ENCODE measurements around the gene DOHH.

The DOHH gene

DNA sequence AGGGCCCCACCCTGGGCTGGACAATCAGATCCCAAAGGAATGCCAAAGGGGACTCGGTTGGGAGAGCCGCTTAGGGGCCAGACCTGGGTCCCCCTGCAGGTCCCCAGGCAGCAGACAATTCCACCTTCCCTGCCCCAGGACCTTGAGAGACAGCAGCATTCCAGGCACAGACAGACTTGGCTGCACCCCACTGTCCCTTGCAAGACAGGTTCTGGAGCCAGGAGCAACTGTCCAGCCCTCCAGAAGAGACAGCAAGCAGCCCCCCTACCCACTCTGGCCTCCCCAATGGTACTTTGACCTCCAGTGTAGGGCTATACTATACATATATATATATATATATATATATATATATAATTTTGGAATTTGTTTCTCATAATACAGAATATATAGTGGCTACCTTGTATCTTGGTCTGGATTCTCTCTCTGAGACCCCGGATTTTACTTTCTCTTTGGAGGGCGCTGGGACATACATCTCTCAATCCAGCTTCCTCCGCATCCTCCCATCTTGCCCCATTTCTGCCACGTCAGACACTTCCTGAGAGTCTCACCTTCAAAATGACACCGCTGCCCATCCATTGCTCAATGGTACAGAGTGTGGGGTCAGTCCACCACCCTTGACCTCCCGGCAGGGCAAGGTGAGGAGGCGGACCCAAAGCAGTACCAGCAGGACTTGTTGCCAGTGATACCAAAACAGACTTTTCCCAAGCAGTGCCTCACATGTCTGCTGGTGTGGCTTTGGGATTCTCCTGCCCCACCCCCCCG is 32.9 kb downstream of the DOHH start:
- H3K9me3 ChIP-seq (ENCODE audit: control insufficient read depth, insufficient read depth, low read depth, low read length): no peaks in the 10 kb centered on the region
- CTCF ChIA-PET: interaction anchor here (1.4 kb wide), 1 partner anchor 38 kb away, joined by 3 read pairs; no protein-coding TSS in a partner anchor
- H3K27ac ChIP-seq (ENCODE audit: extremely low read depth, low read depth, low read length): no peak overlapping the region
- H3K4me3 ChIP-seq (ENCODE audit: low read depth, low read length): no peak overlapping the region
- H3K4me1 ChIP-seq (ENCODE audit: control insufficient read depth, insufficient read depth, low read length): no peaks in the 10 kb centered on the region
- H3K36me3 ChIP-seq (ENCODE audit: control insufficient read depth in 2 of 2, insufficient read depth in 1 of 2, low read length in 2 of 2): no peaks in the 10 kb centered on the region
- POLR2A ChIA-PET: no interaction called here
- no peak for TF ChIP-seq ZNF175 (tag by site-specific recombination; IDR thresholded peaks at IDR 0.05)
- no peak for TF ChIP-seq ZNF629 (tag by site-specific recombination; IDR thresholded peaks at IDR 0.05)
- no peak for TF ChIP-seq ZBTB8A (tag by site-specific recombination; IDR thresholded peaks at IDR 0.05)
- no peak for TF ChIP-seq ZNF24 (tag by site-specific recombination; IDR thresholded peaks at IDR 0.05)
- TF ChIP-seq GLI2 (tag by site-specific recombination; IDR thresholded peaks at IDR 0.05; ENCODE audit: borderline replicate concordance, low read depth): no peak
- peak; percentile 34; the same call in 1 of the 2 replicates for TF ChIP-seq ZNF623 (tag by site-specific recombination; IDR thresholded peaks at IDR 0.05)

DNA sequence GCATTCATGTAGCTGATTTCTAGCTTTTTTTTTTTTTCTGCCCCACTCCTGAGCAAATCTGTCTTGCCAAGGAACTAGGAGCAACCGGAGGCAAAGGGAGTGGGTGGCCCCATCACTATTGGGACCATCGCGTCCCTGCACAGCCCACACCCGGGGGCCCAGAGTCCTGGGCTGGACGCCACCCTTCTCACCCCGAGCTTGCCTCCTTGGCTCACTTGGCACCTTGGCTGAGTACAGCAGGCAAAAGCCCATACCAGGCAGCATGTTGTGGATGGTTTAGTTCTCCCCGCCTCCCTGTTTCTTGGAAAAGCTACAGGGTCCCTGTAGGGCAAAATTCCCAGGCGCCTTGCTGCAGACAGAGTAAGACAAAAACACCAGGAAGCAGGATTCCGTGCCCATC is 33.8 kb downstream of the DOHH start:
- H3K4me3 ChIP-seq (ENCODE audit: low read depth, low read length): no peak overlapping the region
- H3K9me3 ChIP-seq (ENCODE audit: control insufficient read depth, insufficient read depth, low read depth, low read length): no peaks in the 10 kb centered on the region
- CTCF ChIA-PET: interaction anchor here (0.6 to 1.4 kb wide), 3 partner anchors 37 to 132 kb away, joined by 3 read pairs; no protein-coding TSS in a partner anchor
- no peaks in the 10 kb centered on the region for H3K36me3 ChIP-seq (ENCODE audit: control insufficient read depth in 2 of 2, insufficient read depth in 1 of 2, low read length in 2 of 2)
- no peak overlapping the region for H3K27ac ChIP-seq (ENCODE audit: extremely low read depth, low read depth, low read length)
- no peak for TF ChIP-seq ZNF239 (tag by site-specific recombination; IDR thresholded peaks at IDR 0.05)
- no peak for TF ChIP-seq ZBTB20 (tag by site-specific recombination; IDR thresholded peaks at IDR 0.05)
- TF ChIP-seq ZNF394 (tag by site-specific recombination; IDR thresholded peaks at IDR 0.05; ENCODE audit: borderline replicate concordance): no peak
- TF ChIP-seq, protein P1, sequence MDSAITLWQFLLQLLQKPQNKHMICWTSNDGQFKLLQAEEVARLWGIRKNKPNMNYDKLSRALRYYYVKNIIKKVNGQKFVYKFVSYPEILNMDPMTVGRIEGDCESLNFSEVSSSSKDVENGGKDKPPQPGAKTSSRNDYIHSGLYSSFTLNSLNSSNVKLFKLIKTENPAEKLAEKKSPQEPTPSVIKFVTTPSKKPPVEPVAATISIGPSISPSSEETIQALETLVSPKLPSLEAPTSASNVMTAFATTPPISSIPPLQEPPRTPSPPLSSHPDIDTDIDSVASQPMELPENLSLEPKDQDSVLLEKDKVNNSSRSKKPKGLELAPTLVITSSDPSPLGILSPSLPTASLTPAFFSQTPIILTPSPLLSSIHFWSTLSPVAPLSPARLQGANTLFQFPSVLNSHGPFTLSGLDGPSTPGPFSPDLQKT (IDR thresholded peaks at IDR 0.05; ENCODE audit: borderline replicate concordance, low read depth, low read length): no peak
- no peak for TF ChIP-seq ZNF114 (tag by site-specific recombination; IDR thresholded peaks at IDR 0.05)
- H3K4me1 ChIP-seq (ENCODE audit: control insufficient read depth, insufficient read depth, low read length): no peaks in the 10 kb centered on the region
- POLR2A ChIA-PET: no interaction called here

DNA sequence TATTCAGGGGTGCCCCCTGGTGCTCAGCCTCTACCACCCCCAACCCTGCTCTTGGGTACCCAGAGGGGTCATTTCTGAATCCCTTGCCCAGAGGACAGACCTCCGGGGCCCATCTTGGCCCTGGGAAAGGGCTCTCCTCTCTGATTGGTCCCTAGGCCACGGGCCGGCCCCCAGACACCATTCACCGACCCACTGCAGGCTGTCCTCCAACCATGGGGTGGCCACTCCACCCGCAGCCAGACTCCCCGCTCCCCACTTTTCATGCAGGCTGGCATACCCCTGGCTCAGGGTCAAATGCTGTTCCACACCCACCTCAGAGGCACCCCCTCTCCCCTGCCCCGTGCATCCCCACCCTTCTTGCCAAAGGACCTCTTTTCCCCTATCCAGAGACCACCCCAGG is 34.9 kb downstream of the DOHH start:
- Histone ChIP-seq H3K4me3 (ENCODE audit: low read depth, low read length) (no peak overlapping the region), H3K36me3 (ENCODE audit: control insufficient read depth in 2 of 2, insufficient read depth in 1 of 2, low read length in 2 of 2) (no peaks in the 10 kb centered on the region; a peak in 1 of 3 replicates), H3K4me1 (ENCODE audit: control insufficient read depth, insufficient read depth, low read length) (no peaks in the 10 kb centered on the region), H3K27ac (ENCODE audit: extremely low read depth, low read depth, low read length) (no peak overlapping the region), H3K9me3 (ENCODE audit: control insufficient read depth, insufficient read depth, low read depth, low read length) (no peaks in the 10 kb centered on the region)
- TF ChIP-seq, protein P2, sequence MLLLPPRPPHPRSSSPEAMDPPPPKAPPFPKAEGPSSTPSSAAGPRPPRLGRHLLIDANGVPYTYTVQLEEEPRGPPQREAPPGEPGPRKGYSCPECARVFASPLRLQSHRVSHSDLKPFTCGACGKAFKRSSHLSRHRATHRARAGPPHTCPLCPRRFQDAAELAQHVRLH (tag by site-specific recombination; IDR thresholded peaks at IDR 0.05): no peak
- TF ChIP-seq, protein P3, sequence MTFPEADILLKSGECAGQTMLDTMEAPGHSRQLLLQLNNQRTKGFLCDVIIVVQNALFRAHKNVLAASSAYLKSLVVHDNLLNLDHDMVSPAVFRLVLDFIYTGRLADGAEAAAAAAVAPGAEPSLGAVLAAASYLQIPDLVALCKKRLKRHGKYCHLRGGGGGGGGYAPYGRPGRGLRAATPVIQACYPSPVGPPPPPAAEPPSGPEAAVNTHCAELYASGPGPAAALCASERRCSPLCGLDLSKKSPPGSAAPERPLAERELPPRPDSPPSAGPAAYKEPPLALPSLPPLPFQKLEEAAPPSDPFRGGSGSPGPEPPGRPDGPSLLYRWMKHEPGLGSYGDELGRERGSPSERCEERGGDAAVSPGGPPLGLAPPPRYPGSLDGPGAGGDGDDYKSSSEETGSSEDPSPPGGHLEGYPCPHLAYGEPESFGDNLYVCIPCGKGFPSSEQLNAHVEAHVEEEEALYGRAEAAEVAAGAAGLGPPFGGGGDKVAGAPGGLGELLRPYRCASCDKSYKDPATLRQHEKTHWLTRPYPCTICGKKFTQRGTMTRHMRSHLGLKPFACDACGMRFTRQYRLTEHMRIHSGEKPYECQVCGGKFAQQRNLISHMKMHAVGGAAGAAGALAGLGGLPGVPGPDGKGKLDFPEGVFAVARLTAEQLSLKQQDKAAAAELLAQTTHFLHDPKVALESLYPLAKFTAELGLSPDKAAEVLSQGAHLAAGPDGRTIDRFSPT (tag by site-specific recombination; IDR thresholded peaks at IDR 0.05): 0 out of 2 replicates have a peak, but pooled peaks have one; percentile 14
- POLR2A ChIA-PET: no interaction called here
- CTCF ChIA-PET: no interaction called here

Measured in HEK293 (cell line).